Breast epithelium (tissue), 4 donors: ENCODE data around the gene GHR. TPM values are rescaled to one million over a fixed set of nuclear protein-coding genes. Genes with fewer than 3 reads are reported as not detected.

Source experiments
- DNase-seq, 2 donors: peaks; one replicate each; pipeline ENCODE4 v3.0.0-alpha.2; 2019; ENCODE audit warnings: low spot score in 2 of 2
- H3K27ac ChIP-seq, 2 donors: fragments of 200-600 bp; sonication (generic) in 1 of 2; one replicate each; pipeline ENCODE4 v1.5.1; 2016 to 2019; ENCODE audit warnings: mild to moderate bottlenecking in 1 of 2
- H3K27me3 ChIP-seq, 2 donors: fragments of 200-600 bp; sonication (generic) in 1 of 2; one replicate each; pipeline versions ENCODE4 v1.5.1 to v1.6.0; 2017 to 2019; ENCODE audit warnings: control low read depth in 1 of 2, mild to moderate bottlenecking in 1 of 2
- H3K36me3 ChIP-seq: fragments of 200-600 bp; one replicate; pipeline ENCODE4 v1.5.1; 2019
- H3K4me1 ChIP-seq, 2 donors: fragments of 200-600 bp; sonication (generic); one replicate each; pipeline ENCODE4 v1.5.1; 2016 to 2019; ENCODE audit warnings: control low read depth in 1 of 2
- H3K4me3 ChIP-seq, 3 donors: fragments of 200-600 bp; sonication (generic); 1 replicate in 2 of 3; 2 replicates in 1 of 3; pipeline ENCODE4 v1.5.1; 2016 to 2019; ENCODE audit warnings: mild to moderate bottlenecking in 3 of 3, moderate library complexity in 2 of 3
- H3K9me3 ChIP-seq, 2 donors: fragments of 200-600 bp; sonication (generic) in 1 of 2; one replicate each; pipeline ENCODE4 v1.5.1; 2016 to 2019; ENCODE audit warnings: control low read depth in 1 of 2
- CTCF ChIP-seq, 3 donors: fragments of 450-650 bp; IDR thresholded peaks; one replicate each; pipeline ENCODE4 v1.5.1; 2016 to 2017; ENCODE audit warnings: antibody characterized with exemption in 3 of 3, mild to moderate bottlenecking in 3 of 3, moderate library complexity in 3 of 3
- POLR2A ChIP-seq: fragments of 450-650 bp; IDR thresholded peaks from one replicate; pipeline ENCODE4 v1.6.1; 2016; ENCODE audit warnings: antibody characterized with exemption, mild to moderate bottlenecking, moderate library complexity
- POLR2AphosphoS5 ChIP-seq, 3 donors: sonication (generic); formaldehyde crosslinking; IDR thresholded peaks; one replicate each; pipeline ENCODE4 v1.6.1; 2017; ENCODE audit warnings: antibody characterized with exemption in 3 of 3
- intact Hi-C: fragments of 100-400 bp; cut with DNase I; formaldehyde crosslinking; loops from one replicate; pipeline ENCODE4 v1.15.1; 2023; ENCODE audit warnings: low total_unique reads
- total RNA-seq, 3 donors: library from RNA; depleted of rRNA; stranded (reverse); fragments of >200 nt; gene quantifications; one replicate each; pipeline ENCODE4 v1.1.0, GENCODE V29; 2016

Gene GHR
- total RNA-seq, 3 donors from 2014 or later = 25.6 to 234 (median 26.5) TPM

DNA sequence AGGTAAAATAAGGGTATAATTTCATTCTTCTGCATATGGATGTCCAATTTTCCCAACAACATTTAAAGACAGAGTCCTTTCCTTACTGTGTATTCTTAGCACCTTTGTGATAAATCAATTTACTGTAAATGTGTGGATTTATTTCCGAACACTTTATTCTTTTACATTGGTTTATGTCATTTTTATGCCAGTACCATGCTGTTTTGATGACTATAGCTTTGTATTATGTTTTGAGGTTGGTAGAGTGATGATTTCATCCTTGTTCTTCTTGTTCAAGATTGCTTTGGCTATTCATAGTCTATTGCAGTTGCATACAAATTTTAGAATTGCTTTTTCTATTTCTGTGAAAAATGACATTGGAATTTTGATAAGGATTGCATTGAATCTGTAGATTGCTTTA is 280.0 kb downstream of the GHR start:
- Histone ChIP-seq H3K27ac (no peak overlapping the region), H3K4me3 (no peak overlapping the region), H3K36me3 (no peaks in the 10 kb centered on the region), H3K27me3 (no peaks in the 10 kb centered on the region), H3K4me1 (no peaks in the 10 kb centered on the region), H3K9me3 (peaks cover 5 to 25% of the 10 kb centered on the region in 2 donors)
- TF ChIP-seq POLR2A (no peak), CTCF (IDR thresholded peaks at IDR 0.05) (no peak), POLR2AphosphoS5 (IDR thresholded peaks at IDR 0.05) (no peak)
- no peak for DNase-seq
- intact Hi-C loops = no loop called here

DNA sequence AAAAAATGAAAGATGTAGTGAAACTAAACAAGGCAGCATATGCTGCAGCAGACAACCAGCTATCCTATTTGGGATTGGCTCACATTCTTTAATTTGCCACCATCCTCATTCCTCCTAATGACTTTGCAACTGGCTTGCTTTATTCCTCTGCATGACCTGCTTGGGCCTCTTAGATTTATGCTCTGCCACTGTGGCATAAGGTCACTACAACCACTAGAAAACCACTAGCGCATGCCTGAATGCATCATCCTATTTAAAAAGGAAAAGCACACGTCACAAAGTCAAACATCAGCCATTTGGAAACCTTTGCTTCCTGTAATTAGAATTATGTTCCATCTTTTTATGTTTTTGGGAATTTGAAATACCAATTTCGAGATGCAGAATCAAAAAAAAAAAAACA is 292.5 kb downstream of the GHR start:
- no peak for DNase-seq
- no peaks in the 10 kb centered on the region for H3K9me3 ChIP-seq
- no peaks in the 10 kb centered on the region for H3K27me3 ChIP-seq
- H3K36me3 ChIP-seq = no peaks in the 10 kb centered on the region
- intact Hi-C loops = no loop called here
- no peak for TF ChIP-seq POLR2A
- TF ChIP-seq CTCF (IDR thresholded peaks at IDR 0.05) = no peak
- TF ChIP-seq POLR2AphosphoS5 (IDR thresholded peaks at IDR 0.05) = no peak
- H3K4me3 ChIP-seq = no peak overlapping the region
- H3K27ac ChIP-seq = no peak overlapping the region
- no peaks in the 10 kb centered on the region for H3K4me1 ChIP-seq

DNA sequence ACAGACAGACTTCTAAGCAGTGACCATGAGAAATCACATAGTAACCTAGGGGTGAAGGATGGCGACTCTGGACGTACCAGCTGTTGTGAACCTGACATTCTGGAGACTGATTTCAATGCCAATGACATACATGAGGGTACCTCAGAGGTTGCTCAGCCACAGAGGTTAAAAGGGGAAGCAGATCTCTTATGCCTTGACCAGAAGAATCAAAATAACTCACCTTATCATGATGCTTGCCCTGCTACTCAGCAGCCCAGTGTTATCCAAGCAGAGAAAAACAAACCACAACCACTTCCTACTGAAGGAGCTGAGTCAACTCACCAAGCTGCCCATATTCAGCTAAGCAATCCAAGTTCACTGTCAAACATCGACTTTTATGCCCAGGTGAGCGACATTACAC is 295.4 kb downstream of the GHR start:
- H3K36me3 ChIP-seq = no peaks in the 10 kb centered on the region
- intact Hi-C loops = no loop called here
- TF ChIP-seq POLR2AphosphoS5 (IDR thresholded peaks at IDR 0.05) (no peak), CTCF (IDR thresholded peaks at IDR 0.05) (no peak), POLR2A (no peak)
- no peak for DNase-seq
- no peak overlapping the region for H3K27ac ChIP-seq
- no peak overlapping the region for H3K4me3 ChIP-seq
- no peaks in the 10 kb centered on the region for H3K27me3 ChIP-seq
- H3K4me1 ChIP-seq = no peaks in the 10 kb centered on the region
- H3K9me3 ChIP-seq = no peaks in the 10 kb centered on the region

DNA sequence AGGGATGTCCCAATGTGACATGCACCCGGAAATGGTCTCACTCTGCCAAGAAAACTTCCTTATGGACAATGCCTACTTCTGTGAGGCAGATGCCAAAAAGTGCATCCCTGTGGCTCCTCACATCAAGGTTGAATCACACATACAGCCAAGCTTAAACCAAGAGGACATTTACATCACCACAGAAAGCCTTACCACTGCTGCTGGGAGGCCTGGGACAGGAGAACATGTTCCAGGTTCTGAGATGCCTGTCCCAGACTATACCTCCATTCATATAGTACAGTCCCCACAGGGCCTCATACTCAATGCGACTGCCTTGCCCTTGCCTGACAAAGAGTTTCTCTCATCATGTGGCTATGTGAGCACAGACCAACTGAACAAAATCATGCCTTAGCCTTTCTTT is 295.8 kb downstream of the GHR start:
- no peaks in the 10 kb centered on the region for H3K27me3 ChIP-seq
- H3K9me3 ChIP-seq = no peaks in the 10 kb centered on the region
- intact Hi-C loops = no loop called here
- no peaks in the 10 kb centered on the region for H3K4me1 ChIP-seq
- no peaks in the 10 kb centered on the region for H3K36me3 ChIP-seq
- no peak overlapping the region for H3K4me3 ChIP-seq
- no peak overlapping the region for H3K27ac ChIP-seq
- DNase-seq = no peak
- no peak for TF ChIP-seq CTCF (IDR thresholded peaks at IDR 0.05)
- TF ChIP-seq POLR2A = no peak
- no peak for TF ChIP-seq POLR2AphosphoS5 (IDR thresholded peaks at IDR 0.05)

DNA sequence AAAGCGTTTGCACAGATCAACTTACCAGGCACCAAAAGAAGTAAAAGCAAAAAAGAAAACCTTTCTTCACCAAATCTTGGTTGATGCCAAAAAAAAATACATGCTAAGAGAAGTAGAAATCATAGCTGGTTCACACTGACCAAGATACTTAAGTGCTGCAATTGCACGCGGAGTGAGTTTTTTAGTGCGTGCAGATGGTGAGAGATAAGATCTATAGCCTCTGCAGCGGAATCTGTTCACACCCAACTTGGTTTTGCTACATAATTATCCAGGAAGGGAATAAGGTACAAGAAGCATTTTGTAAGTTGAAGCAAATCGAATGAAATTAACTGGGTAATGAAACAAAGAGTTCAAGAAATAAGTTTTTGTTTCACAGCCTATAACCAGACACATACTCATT is 297.0 kb downstream of the GHR start:
- intact Hi-C loops = no loop called here
- TF ChIP-seq POLR2AphosphoS5 (IDR thresholded peaks at IDR 0.05) (no peak), POLR2A (no peak), CTCF (IDR thresholded peaks at IDR 0.05) (no peak)
- H3K4me1 ChIP-seq = no peaks in the 10 kb centered on the region
- H3K27ac ChIP-seq = no peak overlapping the region
- H3K36me3 ChIP-seq = no peaks in the 10 kb centered on the region
- no peaks in the 10 kb centered on the region for H3K9me3 ChIP-seq
- no peak for DNase-seq
- H3K27me3 ChIP-seq = no peaks in the 10 kb centered on the region
- H3K4me3 ChIP-seq = no peak overlapping the region
